Gastrocnemius medialis (tissue), 4 donors: ENCODE results near the gene PPP2R2B. TPM values are rescaled to one million over a fixed set of nuclear protein-coding genes. Genes with fewer than 3 reads are reported as not detected.

Source experiments
- ATAC-seq, 2 donors: fragments of 150-250 bp; one replicate each; pipeline ENCODE4 v1.9.1; 2016
- DNase-seq, 2 donors: peaks; one replicate each; pipeline ENCODE4 v3.0.0-alpha.2; 2019
- H3K27ac ChIP-seq, 4 donors: fragments of 200-600 bp; sonication (generic); 1 replicate in 1 of 4; 2 replicates in 3 of 4; pipeline ENCODE4 v1.5.1; 2016 to 2018; ENCODE audit warnings: mild to moderate bottlenecking in 2 of 4, moderate library complexity in 1 of 4
- H3K27me3 ChIP-seq, 3 donors: fragments of 200-600 bp; sonication (generic) in 2 of 3; 1 replicate in 1 of 3; 2 replicates in 2 of 3; pipeline versions ENCODE4 v1.5.1 to v1.6.0; 2016 to 2019; ENCODE audit warnings: mild to moderate bottlenecking in 1 of 3, moderate library complexity in 1 of 3
- H3K36me3 ChIP-seq, 2 donors: fragments of 200-600 bp; sonication (generic) in 1 of 2; one replicate each; pipeline ENCODE4 v1.5.1; 2017 to 2018
- H3K4me1 ChIP-seq, 2 donors: fragments of 200-600 bp; sonication (generic) in 1 of 2; one replicate each; pipeline ENCODE4 v1.5.1; 2016 to 2017; ENCODE audit warnings: mild to moderate bottlenecking in 2 of 2
- H3K4me3 ChIP-seq, 4 donors: fragments of 200-600 bp; sonication (generic) in 3 of 4; 1 replicate in 1 of 4; 2 replicates in 3 of 4; pipeline ENCODE4 v1.5.1; 2016 to 2019; ENCODE audit warnings: mild to moderate bottlenecking in 2 of 4
- H3K9me3 ChIP-seq, 3 donors: fragments of 200-600 bp; sonication (generic) in 2 of 3; 1 replicate in 1 of 3; 2 replicates in 2 of 3; pipeline ENCODE4 v1.5.1; 2016 to 2019
- POLR2A ChIP-seq, 2 donors: fragments of 450-650 bp; IDR thresholded peaks; one replicate each; pipeline ENCODE4 v1.6.1; 2017; ENCODE audit warnings: antibody characterized with exemption in 2 of 2, mild to moderate bottlenecking in 2 of 2, moderate library complexity in 2 of 2
- in situ Hi-C, 4 donors: fragments of 200-750 bp; cut with MboI; loops; one replicate each; pipeline versions ENCODE4 v1.15.0 to v1.8.0; 2017; ENCODE audit warnings: low sequenced_read_pairs in 4 of 4
- intact Hi-C: fragments of 100-400 bp; cut with DNase I; formaldehyde crosslinking; loops from one replicate; pipeline ENCODE4 v1.15.1; 2023; ENCODE audit warnings: low total_unique reads
- total RNA-seq, 4 donors: library from RNA; depleted of rRNA; stranded (reverse); fragments of >200 nt; gene quantifications; one replicate each; pipeline versions ENCODE4 v1.1.0 to v1.2.3, GENCODE V29; 2016
- TF ChIP-seq, protein P1 (sequence below), 5 experiments: fragments of 450-650 bp in 3 of 5; fragments of 200-600 bp in 2 of 5; sonication (generic) in 2 of 5; IDR thresholded peaks in 4 of 5; conservative IDR thresholded peaks in 1 of 5; 1 replicate in 4 of 5; 2 replicates in 1 of 5; pipeline ENCODE4 v1.5.1; 2016 to 2019; ENCODE audit warnings: antibody characterized with exemption in 5 of 5, mild to moderate bottlenecking in 3 of 5, moderate library complexity in 3 of 5

Gene PPP2R2B
- total RNA-seq, 4 donors from 2014 or later = 0.04 to 0.76 (median 0.19) TPM; not detected in 1

DNA sequence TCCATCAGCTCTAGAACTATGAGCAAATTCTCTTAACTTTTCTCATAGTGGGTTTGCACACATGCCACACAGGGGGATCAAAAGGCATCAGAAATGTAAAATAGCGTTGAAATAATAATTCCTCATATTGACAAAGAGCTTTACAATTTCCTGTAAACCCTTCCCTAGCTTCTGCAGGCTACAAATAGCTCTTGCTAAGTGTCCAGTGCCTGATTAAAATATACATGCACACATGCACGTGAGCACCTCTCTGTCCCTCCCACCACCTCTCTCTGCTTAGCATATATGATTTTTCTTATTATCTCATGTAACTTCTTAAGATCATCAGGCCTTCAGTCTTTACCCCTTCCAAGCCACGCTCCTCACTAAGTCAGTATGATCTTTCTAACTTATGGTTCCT, 13.7 kb upstream of the PPP2R2B start:
- Histone ChIP-seq H3K27me3 (no peaks in the 10 kb centered on the region), H3K9me3 (no peaks in the 10 kb centered on the region), H3K36me3 (no peaks in the 10 kb centered on the region), H3K4me3 (no peak overlapping the region), H3K4me1 (no peaks in the 10 kb centered on the region), H3K27ac (no peak overlapping the region)
- DNase-seq (no peak), ATAC-seq (no peak)
- intact Hi-C loops (no loop called here), in situ Hi-C loops (no loop called here)
- TF ChIP-seq, protein P1, sequence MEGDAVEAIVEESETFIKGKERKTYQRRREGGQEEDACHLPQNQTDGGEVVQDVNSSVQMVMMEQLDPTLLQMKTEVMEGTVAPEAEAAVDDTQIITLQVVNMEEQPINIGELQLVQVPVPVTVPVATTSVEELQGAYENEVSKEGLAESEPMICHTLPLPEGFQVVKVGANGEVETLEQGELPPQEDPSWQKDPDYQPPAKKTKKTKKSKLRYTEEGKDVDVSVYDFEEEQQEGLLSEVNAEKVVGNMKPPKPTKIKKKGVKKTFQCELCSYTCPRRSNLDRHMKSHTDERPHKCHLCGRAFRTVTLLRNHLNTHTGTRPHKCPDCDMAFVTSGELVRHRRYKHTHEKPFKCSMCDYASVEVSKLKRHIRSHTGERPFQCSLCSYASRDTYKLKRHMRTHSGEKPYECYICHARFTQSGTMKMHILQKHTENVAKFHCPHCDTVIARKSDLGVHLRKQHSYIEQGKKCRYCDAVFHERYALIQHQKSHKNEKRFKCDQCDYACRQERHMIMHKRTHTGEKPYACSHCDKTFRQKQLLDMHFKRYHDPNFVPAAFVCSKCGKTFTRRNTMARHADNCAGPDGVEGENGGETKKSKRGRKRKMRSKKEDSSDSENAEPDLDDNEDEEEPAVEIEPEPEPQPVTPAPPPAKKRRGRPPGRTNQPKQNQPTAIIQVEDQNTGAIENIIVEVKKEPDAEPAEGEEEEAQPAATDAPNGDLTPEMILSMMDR (IDR thresholded peaks at IDR 0.05 in 4 of 5, conservative IDR thresholded peaks at IDR 0.05 in 1 of 5) = no peak
- no peak for TF ChIP-seq POLR2A (IDR thresholded peaks at IDR 0.05)

DNA sequence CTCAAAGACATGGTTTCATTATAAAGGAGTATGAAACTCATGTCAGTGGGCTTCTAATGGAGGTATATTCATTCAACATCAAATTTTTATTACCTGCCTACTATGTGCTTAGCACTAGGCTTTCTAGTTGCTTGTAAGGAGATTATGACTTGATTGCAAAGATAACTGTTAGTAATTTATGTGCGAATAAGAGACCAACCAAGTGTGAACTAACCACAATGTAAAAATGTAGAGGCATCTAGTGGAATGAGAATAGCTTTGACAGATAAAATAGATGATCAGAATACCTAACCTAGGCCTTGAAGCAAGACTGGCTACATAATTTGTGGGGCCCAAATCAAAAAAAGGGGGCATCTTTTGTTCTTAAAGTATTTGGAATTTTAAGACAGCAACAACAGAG, 13.0 kb upstream of the PPP2R2B start:
- Histone ChIP-seq H3K4me3 (no peak overlapping the region), H3K4me1 (no peaks in the 10 kb centered on the region), H3K9me3 (no peaks in the 10 kb centered on the region), H3K36me3 (no peaks in the 10 kb centered on the region), H3K27ac (no peak overlapping the region), H3K27me3 (no peaks in the 10 kb centered on the region)
- TF ChIP-seq POLR2A (IDR thresholded peaks at IDR 0.05) = no peak
- TF ChIP-seq, protein P1 (IDR thresholded peaks at IDR 0.05 in 4 of 5, conservative IDR thresholded peaks at IDR 0.05 in 1 of 5) = no peak
- DNase-seq (no peak), ATAC-seq (no peak)
- intact Hi-C loops = no loop called here
- in situ Hi-C loops = no loop called here

DNA sequence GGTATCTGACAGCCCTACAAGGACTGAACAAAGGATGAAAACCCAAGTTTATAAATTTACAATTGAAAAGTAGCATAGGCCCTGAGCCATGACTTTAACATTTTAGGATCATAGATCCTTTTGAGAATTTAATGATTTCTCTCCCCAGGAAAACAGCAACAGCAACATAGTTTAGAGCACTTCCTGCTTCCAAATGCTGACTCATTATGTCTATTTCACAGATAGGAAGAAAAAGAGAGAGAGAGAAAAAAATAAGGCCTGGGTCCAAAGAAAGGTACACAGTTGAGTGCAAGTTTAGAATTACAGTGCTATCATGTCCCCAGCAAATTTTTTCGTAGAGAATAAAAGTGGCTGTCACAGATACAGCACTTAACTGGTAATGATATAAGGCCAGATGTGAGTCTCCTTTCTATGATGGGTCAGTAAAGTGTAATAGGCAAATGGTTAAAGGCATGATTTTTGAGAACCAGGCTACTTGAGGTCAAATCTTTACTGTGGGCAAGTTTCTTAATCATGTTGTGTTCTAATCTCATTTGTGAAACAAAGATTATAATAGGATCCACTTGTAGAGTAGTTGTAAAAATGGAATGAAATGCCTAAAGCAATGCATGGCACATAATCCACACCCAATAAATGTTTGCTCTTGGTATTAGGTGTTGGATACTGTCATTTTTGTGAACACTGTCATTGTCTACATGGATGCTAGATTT, 12.3 kb upstream of the PPP2R2B start:
- Histone ChIP-seq H3K27me3 (no peaks in the 10 kb centered on the region), H3K9me3 (no peaks in the 10 kb centered on the region), H3K36me3 (no peaks in the 10 kb centered on the region), H3K4me3 (no peak overlapping the region), H3K4me1 (no peaks in the 10 kb centered on the region), H3K27ac (no peak overlapping the region)
- no peak for DNase-seq
- TF ChIP-seq, protein P1 (IDR thresholded peaks at IDR 0.05 in 4 of 5, conservative IDR thresholded peaks at IDR 0.05 in 1 of 5) = no peak
- TF ChIP-seq POLR2A (IDR thresholded peaks at IDR 0.05) = no peak
- in situ Hi-C loops (no loop called here), intact Hi-C loops (no loop called here)
- no peak for ATAC-seq

DNA sequence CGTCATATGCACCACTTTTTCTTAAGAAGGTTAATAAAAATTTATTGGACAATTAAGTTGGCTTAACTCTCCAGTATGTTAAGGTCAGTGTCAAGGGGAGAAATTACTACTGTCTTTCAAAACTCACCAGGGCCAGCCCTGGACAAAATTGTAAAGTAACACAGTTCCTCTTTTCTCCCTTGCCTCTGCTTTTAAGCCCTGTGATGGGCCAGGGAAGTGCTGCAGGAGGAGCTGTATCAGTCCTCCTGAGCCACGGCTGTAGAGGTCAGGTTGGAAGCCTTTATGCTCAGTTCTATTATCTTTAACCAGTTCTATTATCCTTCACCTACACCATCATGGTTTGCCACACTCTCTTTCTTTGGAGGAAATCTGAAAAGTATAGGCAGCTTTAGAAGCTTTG, 11.5 kb upstream of the PPP2R2B start:
- Histone ChIP-seq H3K9me3 (no peaks in the 10 kb centered on the region), H3K4me3 (no peak overlapping the region), H3K27me3 (no peaks in the 10 kb centered on the region), H3K4me1 (no peaks in the 10 kb centered on the region), H3K36me3 (no peaks in the 10 kb centered on the region), H3K27ac (no peak overlapping the region)
- DNase-seq = no peak
- TF ChIP-seq, protein P1 (IDR thresholded peaks at IDR 0.05 in 4 of 5, conservative IDR thresholded peaks at IDR 0.05 in 1 of 5) = no peak
- TF ChIP-seq POLR2A (IDR thresholded peaks at IDR 0.05) = no peak
- intact Hi-C loops (no loop called here), in situ Hi-C loops (no loop called here)
- ATAC-seq = no peak

DNA sequence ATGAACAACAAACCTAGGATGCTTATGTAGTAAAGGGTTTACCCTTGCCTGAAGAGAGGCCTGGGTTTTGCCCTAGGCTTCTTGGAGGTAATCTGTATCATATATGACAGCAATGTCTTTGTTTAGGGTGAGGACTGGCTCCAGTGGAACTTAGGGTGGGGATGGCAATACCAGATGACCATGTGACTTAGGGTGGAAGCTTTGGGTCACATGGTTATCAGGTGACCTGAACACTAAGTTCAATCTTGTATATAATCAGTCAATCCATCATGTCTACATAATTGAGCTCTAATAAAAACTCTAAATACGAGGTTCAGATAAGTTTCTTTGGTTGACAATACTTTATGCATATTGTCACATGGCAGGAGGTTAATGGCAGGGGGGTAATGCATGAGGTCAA, 10.6 kb upstream of the PPP2R2B start:
- Histone ChIP-seq H3K27ac (no peak overlapping the region), H3K4me3 (no peak overlapping the region), H3K4me1 (no peaks in the 10 kb centered on the region), H3K9me3 (no peaks in the 10 kb centered on the region), H3K27me3 (no peaks in the 10 kb centered on the region), H3K36me3 (no peaks in the 10 kb centered on the region)
- intact Hi-C loops (no loop called here), in situ Hi-C loops (no loop called here)
- ATAC-seq = no peak
- no peak for DNase-seq
- no peak for TF ChIP-seq POLR2A (IDR thresholded peaks at IDR 0.05)
- TF ChIP-seq, protein P1 (IDR thresholded peaks at IDR 0.05 in 4 of 5, conservative IDR thresholded peaks at IDR 0.05 in 1 of 5) = no peak
